GM21529 (cell line): Measurements from ENCODE around the gene DNAJC6.
"Not testable (repeated sequence)": the region's sequence is repeated elsewhere in the genome, so short reads cannot be mapped to it uniquely, and the experiment has no call there.

Experiments
- ATAC-seq: cut with Tn5 transposase; IDR thresholded peaks from one replicate; pipeline ENCODE4 v1.9.1; 2021; ENCODE audit not compliant: unreplicated experiment

DNAJC6 gene

DNA sequence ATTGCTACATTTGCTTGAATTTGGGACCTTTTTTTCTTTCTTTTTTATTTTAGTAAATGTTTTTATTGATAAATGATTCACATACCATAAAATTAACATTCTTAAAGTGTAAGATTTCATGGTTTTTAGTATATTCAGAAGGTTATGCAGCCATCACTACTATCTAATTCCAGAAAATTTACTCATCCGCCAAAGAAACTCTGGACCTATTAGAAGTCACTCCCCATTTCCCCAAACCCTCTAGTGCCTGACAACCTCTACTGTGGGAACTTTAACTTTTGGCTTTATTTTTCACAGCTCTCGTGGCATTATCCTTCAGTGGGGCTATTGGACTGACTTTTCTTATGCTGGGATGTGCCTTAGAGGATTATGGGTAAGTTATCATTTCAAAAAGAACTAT, 115.7 kb downstream of the DNAJC6 start:
- ATAC-seq = no peak

DNA sequence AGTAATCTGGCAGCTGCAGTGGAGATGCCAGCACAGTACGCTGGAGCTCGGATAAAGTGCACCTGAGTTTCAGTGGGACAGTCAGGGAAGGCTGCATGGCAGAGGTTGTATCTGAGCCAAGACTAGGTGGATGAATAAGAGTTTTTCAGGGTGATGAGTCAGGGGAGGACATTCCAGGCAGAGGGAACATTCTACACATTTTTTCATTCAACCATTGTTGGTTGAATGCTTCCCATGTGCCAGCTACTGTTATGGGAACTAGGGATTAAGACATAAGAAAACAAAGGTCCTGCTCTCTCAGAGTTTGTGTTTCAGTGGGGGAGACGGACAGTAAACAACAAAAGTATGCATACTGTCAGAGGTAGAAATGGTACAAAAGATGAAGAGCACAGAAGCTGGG, 116.4 kb downstream of the DNAJC6 start:
- no peak for ATAC-seq

DNA sequence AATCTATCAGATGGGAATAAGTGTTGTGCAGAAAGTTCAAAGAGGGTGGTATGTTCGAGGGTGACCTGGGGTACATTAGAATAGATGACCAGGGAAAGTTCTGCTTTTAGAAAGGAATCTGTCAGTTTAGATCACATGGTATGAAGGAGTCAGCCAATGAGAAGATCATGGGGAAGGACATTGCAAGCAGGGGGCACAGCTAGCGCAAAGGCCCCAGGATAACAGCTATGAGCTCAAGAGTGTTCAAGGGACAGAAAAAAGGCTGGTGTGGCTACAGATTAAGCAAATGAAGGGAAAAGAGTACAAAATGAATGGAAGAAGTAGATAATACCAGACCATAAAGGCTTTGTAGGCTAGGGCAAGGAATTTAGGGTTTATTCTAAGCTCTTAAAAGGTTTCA, 119.7 kb downstream of the DNAJC6 start:
- no peak for ATAC-seq

DNA sequence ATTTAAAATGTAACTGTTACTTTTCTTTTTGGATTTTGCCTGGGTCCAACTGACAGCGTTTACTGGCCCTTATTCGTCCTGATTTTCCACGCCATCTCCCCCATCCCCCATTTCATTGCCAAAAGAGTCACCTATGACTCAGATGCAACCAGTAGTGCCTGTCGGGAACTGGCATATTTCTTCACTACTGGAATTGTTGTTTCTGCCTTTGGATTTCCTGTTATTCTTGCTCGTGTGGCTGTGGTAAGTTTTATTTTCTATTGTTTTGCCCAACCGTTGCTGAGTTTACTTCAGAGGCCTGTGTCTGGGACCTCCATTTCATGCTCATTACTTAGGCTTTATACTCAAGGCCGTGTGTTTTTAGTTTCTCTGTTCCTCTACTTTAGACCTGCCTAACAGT, 120.5 kb downstream of the DNAJC6 start:
- no peak for ATAC-seq

DNA sequence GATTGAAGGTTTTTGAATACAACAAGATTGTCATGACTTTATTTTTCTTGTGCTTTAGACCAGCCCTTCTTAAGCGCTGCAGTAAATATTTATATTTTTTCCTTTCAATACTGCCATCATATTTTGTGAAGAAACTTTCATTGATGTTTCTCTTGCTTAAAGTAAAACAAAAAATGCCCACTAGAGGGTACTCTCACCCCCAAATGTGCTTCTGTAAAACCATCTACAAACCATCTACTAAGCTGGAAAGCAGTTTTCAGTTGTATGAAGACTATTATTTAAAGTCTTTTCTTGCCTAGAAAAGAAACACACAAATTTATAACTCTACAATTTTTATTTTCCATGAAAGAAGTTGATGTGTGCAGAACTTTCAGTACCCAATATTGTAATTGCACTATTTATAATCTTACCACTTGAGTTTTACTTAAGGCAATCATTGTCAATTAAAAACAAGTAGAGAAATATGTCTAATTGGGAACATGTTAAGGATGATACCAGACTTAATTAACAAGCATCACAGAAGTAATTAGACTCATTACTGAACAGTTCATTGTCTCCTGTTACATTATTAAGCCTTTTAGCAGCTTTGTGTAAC, 121.9 kb downstream of the DNAJC6 start:
- peak; percentile 64 for ATAC-seq

DNA sequence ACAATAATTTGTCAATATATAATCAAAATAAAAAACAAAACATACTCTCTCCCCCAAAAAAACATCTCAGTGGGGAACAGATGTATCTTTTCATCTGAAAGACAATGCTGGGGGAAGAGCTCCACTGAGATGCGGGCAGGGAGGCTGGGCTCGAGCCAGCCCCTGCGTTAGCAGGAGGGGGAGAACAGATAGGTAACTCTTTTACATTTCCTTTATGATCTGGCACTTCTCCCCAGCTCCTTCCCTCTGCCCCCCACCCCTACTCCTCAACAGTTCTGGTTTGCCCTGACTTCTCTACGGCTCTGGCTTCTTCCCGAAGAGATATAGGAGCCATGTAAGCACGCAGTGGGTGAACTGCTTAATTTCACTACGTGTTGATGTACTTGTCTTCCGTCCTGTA, 123.6 kb downstream of the DNAJC6 start:
- ATAC-seq = no peak

DNA sequence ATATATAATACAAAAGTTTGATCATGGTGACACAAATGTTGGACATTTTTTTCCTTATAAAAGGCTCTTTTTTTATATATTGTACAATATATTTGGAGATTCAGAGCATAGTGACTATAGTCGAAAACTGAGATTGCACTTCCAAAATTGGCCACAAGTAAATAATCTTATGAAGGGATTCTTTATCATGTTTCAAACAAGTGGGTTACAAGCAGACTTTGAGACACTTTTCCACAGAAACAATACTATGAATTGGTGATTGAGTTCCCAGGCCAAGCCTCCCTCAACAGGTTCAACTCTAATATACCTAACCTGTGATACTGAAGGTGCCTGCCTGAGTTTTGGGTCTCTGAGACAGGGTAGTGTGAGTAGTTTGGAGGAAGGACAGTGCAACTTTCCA, 124.9 kb downstream of the DNAJC6 start:
- no peak for ATAC-seq

DNA sequence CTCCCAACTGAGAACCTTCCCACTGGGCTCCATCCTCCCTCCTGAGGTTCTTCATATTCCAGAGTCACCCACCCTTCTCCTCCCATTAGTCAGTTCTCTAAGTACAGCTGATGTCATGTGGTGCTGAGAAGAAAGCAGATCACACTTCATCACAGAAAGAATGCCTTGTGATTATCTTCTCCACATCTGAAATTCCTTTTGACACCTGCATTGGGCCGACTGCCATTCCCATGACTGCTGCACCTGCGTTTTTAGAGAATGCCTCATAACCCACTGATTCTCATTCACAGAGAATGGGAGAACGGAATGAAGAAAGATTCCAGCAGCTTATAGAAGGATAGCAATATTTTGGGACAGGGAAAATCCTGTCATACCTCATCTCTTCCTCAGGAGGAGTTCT, 125.4 kb downstream of the DNAJC6 start:
- no peak for ATAC-seq

DNA sequence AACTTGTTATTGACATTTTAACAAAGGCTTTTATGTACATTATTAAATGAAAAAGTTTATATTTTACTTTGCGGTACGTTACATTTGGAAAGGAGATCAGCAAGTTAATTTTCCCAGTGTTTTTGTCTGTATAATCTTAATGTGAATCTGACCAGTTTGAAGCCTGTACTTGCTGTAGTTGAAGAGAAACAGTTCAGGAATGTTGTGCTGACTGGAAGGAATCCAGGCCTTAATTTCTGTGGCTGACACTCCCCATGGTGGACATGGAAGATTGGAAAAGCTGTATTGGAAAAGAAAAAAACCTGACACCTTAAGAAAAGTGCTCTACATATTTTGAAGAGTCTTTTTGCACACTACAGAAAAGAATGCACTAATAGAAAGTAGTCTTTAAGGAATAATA, 126.6 kb downstream of the DNAJC6 start:
- no peak for ATAC-seq

DNA sequence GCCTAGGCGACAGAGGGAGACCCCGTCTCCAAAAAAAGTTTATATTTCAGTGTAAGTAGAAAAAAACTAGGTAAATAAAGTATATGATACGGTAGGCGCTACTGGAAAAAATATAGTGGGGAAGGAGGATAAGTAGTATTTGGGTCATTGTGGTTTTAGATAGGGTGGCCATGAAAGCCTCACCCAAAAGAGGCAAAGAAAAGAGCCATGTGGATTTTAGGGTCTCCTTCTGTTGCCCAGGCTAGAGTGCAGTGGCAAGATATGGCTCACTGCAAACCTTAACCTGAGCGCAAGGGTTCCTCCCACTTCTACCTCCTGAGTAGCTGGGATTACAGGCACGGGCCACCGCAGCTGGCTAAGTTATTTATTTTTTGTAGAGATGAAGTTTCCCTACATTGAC, 128.3 kb downstream of the DNAJC6 start:
- ATAC-seq = no peak

DNA sequence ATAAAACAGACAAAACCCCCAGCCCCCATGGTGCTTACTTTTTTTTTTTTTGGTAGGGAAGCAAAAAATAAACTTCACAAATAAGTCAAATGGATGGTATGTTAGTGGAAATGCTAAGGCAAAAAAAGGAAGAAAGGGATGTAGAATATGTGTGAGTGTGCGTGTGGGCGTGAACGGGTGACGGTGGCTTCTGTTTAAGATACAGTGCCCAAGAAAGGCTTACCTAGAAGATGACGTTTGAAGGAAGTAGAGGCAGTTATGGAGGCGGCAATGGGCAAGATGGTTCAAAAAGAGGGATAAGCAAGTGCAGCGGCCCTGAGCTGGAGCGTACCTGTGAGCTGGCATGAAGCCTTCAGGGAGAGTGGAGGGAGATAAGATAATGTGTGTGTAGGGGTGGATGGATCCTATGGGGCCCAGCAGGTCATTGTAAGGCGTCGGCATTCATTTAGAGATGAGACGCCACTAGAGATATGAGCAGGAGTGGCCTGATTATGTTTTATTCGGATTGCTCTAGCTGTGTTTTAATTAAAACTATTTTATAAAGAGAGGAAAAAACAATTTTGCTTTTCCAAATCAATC, 131.1 kb downstream of the DNAJC6 start:
- no peak for ATAC-seq

DNA sequence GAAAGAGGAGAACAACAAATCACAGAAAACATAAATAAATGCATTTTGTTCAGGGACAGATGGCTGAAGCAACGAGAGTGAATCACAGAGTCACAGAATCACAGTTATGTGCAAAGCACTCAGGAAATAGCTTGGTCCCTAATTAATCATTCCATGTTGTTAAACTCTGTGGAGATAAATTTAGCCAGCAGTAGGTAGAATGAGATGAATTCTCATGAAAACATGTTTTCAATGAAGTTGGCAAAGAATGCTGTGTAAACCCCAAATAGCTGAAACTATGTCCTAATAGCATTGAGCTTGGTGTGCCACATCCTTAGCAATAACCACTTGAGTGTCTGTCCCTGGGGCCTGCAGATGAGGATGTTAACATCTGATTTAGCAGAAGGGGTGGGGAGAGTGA, 131.6 kb downstream of the DNAJC6 start:
- ATAC-seq = no peak

DNA sequence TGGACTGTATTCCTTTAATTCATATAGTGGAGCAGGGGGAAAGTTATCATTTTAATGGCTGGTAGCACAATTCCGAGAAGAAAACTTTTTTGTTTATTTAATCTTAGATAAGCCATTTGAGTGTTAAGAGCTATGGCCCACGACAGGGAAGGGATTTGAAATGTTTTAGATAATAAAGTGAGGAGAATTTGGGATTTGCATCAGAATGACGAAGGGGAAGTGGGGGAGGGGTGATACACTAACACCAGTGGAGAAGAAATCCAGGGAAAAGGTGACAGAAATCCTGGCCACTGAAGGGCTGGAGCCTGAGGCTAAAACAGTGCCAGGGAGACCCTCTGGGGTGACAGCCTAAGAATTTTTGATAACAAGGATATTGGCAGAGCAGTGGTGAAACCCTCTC, 132.1 kb downstream of the DNAJC6 start:
- no peak for ATAC-seq

DNA sequence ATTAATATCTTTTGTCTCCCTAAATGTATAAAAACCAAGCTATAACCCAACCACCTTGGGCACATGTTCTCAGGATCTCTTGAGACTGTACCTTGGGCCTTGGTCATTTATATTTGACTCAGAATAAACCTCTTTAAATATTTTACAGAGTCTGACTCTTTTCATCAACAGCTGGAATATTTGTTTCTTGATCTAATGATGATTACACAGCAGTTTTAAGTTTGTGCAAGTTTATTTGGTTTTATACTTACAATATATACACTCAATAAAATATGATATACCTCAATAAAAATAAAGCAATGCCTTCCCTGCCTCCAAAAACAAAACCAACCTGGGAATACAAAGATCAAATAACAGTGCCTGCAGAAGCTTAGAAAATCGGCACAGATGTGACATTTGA, 133.1 kb downstream of the DNAJC6 start:
- ATAC-seq = no peak

DNA sequence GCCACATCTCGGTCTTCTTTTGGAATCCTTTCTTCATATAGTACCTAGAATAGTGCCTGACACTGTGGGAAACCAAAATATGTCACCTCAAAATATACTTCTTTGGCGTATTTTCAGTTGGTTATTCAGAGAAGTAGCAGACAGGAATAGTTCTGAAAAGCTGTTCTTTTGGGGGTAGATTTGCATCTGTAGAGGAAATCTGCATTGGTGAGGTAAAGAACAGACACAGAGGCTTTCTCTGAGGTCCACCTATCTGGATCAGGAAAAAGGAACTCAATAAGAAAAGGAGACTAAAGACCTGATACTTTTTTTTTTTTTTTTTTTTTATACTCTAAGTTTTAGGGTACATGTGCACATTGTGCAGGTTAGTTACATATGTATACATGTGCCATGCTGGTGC, 134.3 kb downstream of the DNAJC6 start:
- no peak for ATAC-seq

DNA sequence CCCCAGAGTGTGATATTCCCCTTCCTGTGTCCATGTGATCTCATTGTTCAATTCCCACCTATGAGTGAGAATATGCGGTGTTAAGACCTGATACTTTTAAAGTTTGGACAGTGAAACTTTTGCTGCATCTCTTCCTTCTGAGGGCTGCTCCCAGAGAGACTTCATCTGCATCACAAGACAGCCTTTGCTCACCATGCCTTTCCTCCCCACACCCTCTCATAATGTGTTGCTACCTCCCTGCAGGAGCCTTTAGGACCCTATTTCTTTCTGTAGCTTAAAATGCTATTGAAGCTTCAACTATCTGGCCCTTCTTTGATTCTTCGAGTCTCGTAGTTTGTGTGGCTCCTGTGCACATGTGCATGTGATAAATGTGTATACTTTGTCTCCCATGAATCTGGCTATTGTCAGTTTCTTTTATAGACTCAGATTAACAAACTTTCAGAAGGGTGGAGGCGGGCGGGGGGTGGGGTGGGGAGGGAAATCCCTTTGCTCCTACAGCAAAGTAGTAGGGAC, 134.8 kb downstream of the DNAJC6 start:
- ATAC-seq = no peak

DNA sequence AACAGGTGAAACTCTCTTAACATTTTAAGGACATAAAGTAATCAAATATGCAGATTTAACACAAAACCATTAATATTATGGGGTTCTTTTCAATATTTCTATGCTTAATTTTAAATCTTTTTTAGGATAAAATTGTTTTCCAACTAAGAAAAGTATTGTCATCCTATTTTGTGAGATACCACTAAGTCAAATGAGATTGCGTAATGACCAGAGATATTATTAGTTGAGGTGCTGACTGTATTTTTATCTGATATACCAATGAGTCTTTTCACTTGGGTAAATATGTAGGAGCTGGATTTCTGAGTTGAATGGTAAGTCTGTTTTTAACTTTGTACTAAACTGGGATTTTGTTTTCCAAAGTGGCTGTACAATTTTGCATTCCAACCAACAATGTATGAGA, 136.5 kb downstream of the DNAJC6 start:
- no peak for ATAC-seq

DNA sequence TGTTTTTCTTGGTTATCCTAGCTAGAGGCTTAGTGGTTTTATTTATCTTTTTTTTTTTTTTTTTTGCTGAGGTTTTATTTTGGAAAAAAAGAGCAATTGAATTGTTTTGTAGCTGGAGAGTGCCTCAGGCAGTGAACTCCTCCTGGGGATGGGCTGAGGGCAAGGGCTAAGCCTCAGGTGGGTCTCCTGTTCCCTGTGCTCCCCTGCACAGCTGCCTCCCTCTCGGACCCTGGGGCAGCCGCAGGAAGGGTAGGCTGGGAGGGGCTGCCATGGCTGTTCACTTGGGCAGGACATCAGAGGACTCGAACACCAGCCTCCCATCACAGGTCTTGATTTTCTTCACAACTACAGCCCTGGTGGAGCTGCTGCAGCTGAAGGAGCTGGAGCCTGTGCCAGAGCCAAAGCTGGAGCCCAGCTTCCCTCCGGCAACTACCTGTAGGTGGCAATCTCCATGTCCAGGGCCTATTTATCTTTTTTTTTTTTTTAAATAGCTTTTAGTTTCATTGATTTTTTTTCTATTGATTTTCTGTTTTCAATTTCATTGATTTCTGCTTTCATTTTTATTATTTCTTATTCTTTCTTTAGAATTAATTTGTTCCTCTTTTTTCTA, 140.0 kb downstream of the DNAJC6 start:
- no peak for ATAC-seq

DNA sequence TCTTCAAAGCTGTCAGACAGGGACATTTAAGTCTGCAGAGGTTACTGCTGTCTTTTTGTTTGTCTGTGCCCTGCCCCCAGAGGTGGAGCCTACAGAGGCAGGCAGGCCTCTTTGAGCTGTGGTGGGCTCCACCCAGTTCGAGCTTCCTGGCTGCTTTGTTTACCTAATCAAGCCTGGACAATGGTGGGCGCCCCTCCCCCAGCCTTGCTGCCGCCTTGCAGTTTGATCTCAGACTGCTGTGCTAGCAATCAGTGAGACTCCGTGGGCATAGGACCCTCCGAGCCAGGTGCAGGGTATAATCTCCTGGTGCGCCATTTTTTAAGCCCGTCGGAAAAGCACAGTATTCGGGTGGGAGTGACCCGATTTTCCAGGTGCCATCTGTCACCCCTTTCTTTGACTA, 146.3 kb downstream of the DNAJC6 start:
- not testable (repeated sequence) for ATAC-seq

DNA sequence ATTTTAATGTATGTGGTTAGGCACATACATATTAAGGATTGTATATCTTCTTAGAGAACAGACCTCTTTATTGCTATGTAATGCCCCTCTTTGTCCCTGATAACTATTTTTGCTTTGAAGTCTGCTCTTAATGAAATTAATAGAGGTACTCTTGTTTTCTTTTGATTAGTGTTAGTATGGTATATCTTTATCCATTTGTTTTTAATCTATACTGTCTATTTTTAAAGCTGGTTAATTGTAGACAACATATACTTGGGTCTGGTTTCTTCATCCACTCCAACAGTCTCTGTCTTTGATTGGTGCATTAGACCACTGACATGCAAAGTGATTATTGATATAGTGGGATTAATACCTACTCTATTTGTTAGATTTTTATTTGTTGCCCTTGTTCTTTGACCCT, 147.1 kb downstream of the DNAJC6 start:
- no peak for ATAC-seq

DNA sequence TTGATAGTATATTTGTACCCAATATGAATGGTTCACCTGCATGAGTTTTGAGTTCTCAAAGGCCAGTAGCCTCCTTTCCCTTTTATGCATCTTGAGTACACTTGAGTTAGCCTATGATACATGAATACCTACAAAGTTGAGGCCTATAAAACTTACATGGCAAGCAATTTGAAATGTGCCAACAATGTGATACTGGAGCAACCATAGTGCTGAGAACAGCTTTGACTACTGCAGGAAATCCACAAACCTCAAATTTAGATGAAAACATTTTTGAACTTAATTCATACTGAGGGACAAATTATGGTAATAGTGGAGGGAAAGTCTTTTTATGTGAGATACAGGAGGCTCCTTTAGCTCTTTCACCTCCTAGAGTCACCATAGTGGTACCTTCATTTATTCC, 148.5 kb downstream of the DNAJC6 start:
- ATAC-seq = no peak

DNA sequence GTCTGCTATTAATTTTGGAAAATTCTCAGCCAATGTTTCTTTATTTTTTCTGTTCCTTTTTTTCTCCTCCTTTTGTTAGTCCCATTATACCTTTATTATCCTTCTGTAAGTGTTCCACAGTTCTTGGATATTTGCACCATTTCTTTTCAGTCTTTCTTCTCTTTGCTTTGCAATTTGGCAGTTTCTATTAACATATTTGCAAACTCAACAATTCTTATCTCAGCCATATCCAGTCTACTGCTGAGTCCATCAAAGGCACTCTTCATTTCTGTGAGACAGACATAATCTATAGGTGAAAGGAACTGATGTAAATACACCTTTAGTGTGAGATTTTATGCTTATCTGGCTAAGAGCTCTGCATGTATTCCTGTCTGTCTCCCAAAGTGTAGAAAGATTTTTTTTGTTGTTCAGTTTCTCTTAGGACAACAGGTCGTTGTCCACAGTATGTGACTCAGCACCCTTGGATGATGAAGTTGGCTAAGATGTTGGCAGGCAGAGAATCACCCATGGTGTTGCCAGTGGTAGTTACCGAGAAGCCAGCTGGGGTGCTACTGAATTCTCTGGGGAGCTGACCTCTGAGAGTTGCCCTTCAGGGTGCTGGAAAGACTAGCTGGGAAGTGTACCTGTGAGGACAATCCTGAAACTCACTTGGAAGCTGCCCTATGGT, 149.5 kb downstream of the DNAJC6 start:
- ATAC-seq = peak; percentile 47
